HepG2 (cell line): ENCODE measurements around the gene FANCE. TPM values are rescaled to one million over a fixed set of nuclear protein-coding genes. Genes with fewer than 3 reads are reported as not detected.

Experiments
- ATAC-seq: fragments of 200-7000 bp; cut with Tn5 transposase; 3 replicates; pipeline ENCODE4 v1.9.1; 2020; ENCODE audit warnings: mild to moderate bottlenecking, moderate library complexity
- BruUV-seq: library from RNA; stranded (reverse); fragments of 400-500 nt; replicated peaks from 2 replicates; lab custom pipeline; 2021; lab: Mats Ljungman, UMichigan
- CTCF ChIA-PET: fragments of 300-600 bp; formaldehyde crosslinking; extraction: SDS; loops from one replicate; lab custom pipeline; 2021; ENCODE audit warnings: low total read pairs, inconsistent platforms, low intra/inter-chr PET ratio; lab: Yijun Ruan, JAX
- POLR2A ChIA-PET: fragments of 350-600 bp; sonication (Branson Sonifier 250); formaldehyde crosslinking; loops from one replicate; lab custom pipeline; 2020; ENCODE audit warnings: antibody characterized with exemption, inconsistent platforms; lab: Yijun Ruan, JAX
- DNase-seq: peaks from one replicate; pipeline ENCODE4 v3.0.0-alpha.2; 2015; ENCODE audit warnings: low spot score
- FAIRE-seq: peaks from 3 replicates; lab custom pipeline; 2011; peaks lifted over from hg19 to GRCh38; lab: Jason Lieb, UNC
- H2AFZ ChIP-seq: one replicate; pipeline ENCODE4 v1.6.1; 2011; ENCODE audit warnings: low read length, inconsistent platforms
- H3K27ac ChIP-seq: fragments of 300-600 bp; 3 replicates; pipeline ENCODE4 v1.8.0; 2011; ENCODE audit warnings: mixed run types, mild to moderate bottlenecking, mixed read lengths, low read length, inconsistent platforms; ENCODE audit not compliant: insufficient read depth; ENCODE audit errors: extremely low read length
- H3K27me3 ChIP-seq, 2 experiments: fragments of 200-600 bp in 1 of 2; 2 replicates in 1 of 2; 3 replicates in 1 of 2; pipeline versions ENCODE4 v1.6.0 to v1.8.0; 2011; ENCODE audit warnings: low read length in 2 of 2, mild to moderate bottlenecking in 2 of 2, moderate library complexity in 2 of 2, inconsistent platforms in 1 of 2; ENCODE audit not compliant: insufficient read depth in 2 of 2, control insufficient read depth in 1 of 2
- H3K36me3 ChIP-seq, 2 experiments: fragments of 200-600 bp in 1 of 2; replicated peaks in 1 of 2; 2 replicates in 1 of 2; 3 replicates in 1 of 2; pipeline versions ENCODE4 v1.5.1 to v1.8.0; 2011; ENCODE audit warnings: low read length in 2 of 2, inconsistent platforms in 1 of 2; ENCODE audit not compliant: insufficient read depth in 2 of 2, control insufficient read depth in 1 of 2
- H3K4me1 ChIP-seq: 2 replicates; pipeline ENCODE4 v1.5.1; 2012; ENCODE audit warnings: low read length, inconsistent platforms; ENCODE audit not compliant: insufficient read depth
- H3K4me2 ChIP-seq: 2 replicates; pipeline ENCODE4 v1.6.0; 2011; ENCODE audit warnings: low read depth, low read length, inconsistent platforms
- H3K4me3 ChIP-seq, 3 experiments: fragments of 200-600 bp in 1 of 3; sonication (generic), shearing (Covaris generic) in 1 of 3; replicated peaks in 1 of 3; 2 replicates each; pipeline ENCODE4 v1.5.1; 2011 to 2016; ENCODE audit warnings: low read length in 3 of 3, inconsistent platforms in 2 of 3, low read depth in 2 of 3, mild to moderate bottlenecking in 2 of 3, control low read depth in 1 of 3, mixed read lengths in 1 of 3; ENCODE audit not compliant: insufficient read depth in 1 of 3
- H3K79me2 ChIP-seq: one replicate; pipeline ENCODE4 v1.6.1; 2011; ENCODE audit warnings: low read length, inconsistent platforms; ENCODE audit not compliant: insufficient read depth
- H3K9ac ChIP-seq: 2 replicates; pipeline ENCODE4 v1.6.0; 2011; ENCODE audit warnings: mild to moderate bottlenecking, low read depth, low read length, inconsistent platforms; ENCODE audit not compliant: insufficient read depth
- H3K9me3 ChIP-seq: 2 replicates; pipeline ENCODE4 v1.5.1; 2012; ENCODE audit warnings: mild to moderate bottlenecking, low read length
- H4K20me1 ChIP-seq: 2 replicates; pipeline ENCODE4 v1.6.0; 2011; ENCODE audit warnings: inconsistent platforms, mild to moderate bottlenecking, low read length, moderate library complexity; ENCODE audit not compliant: insufficient read depth
- MTERF4 ChIP-seq: sonication (generic); formaldehyde crosslinking; IDR thresholded peaks from 2 replicates; pipeline ENCODE4 v1.8.0; 2023; ENCODE audit warnings: mild to moderate bottlenecking, missing genetic modification reagents
- NFE2L1 ChIP-seq: sonication (generic); formaldehyde crosslinking; IDR thresholded peaks from 2 replicates; pipeline ENCODE4 v1.4.0; 2020; ENCODE audit warnings: missing genetic modification reagents, mild to moderate bottlenecking, borderline replicate concordance
- SETDB1 ChIP-seq: sonication (generic); formaldehyde crosslinking; IDR thresholded peaks from 2 replicates; pipeline ENCODE4 v1.5.1; 2020; ENCODE audit warnings: missing genetic modification reagents, mild to moderate bottlenecking, borderline replicate concordance
- SMAD3 ChIP-seq: sonication (generic); formaldehyde crosslinking; IDR thresholded peaks from 2 replicates; pipeline ENCODE4 v1.4.0; 2020; ENCODE audit warnings: missing genetic modification reagents
- TEF ChIP-seq: sonication (generic); formaldehyde crosslinking; IDR thresholded peaks from 2 replicates; pipeline ENCODE4 v1.5.0; 2020; ENCODE audit warnings: missing genetic modification reagents
- ZBTB34 ChIP-seq: sonication (generic); formaldehyde crosslinking; IDR thresholded peaks from 2 replicates; pipeline ENCODE4 v1.8.0; 2022; ENCODE audit warnings: mild to moderate bottlenecking, missing genetic modification reagents
- ZNF24 ChIP-seq: fragments of 450-650 bp; IDR thresholded peaks from 2 replicates; pipeline ENCODE4 v1.6.1; 2017; ENCODE audit warnings: antibody characterized with exemption, mild to moderate bottlenecking
- ZNF3 ChIP-seq: IDR thresholded peaks from 2 replicates; pipeline ENCODE4 v1.7.0; 2017; ENCODE audit warnings: inconsistent platforms
- ZNF33A ChIP-seq: sonication (generic); formaldehyde crosslinking; IDR thresholded peaks from 2 replicates; pipeline ENCODE4 v1.5.1; 2020; ENCODE audit warnings: missing genetic modification reagents, mild to moderate bottlenecking, moderate library complexity, borderline replicate concordance
- ZNF75D ChIP-seq: sonication (generic); formaldehyde crosslinking; IDR thresholded peaks from 2 replicates; pipeline ENCODE4 v1.8.1; 2023; ENCODE audit warnings: missing genetic modification reagents, mild to moderate bottlenecking, borderline replicate concordance
- ZSCAN29 ChIP-seq: sonication (generic); formaldehyde crosslinking; conservative IDR thresholded peaks from 2 replicates; pipeline ENCODE4 v1.4.0; 2020; ENCODE audit warnings: mild to moderate bottlenecking, missing genetic modification reagents
- WGBS: methylation state at CpG from one replicate; pipeline ENCODE4 v1.1.6; 2017; ENCODE audit warnings: low lambda C conversion rate; 5-methylcytosine and 5-hydroxymethylcytosine counted together
- in situ Hi-C: cut with HindIII; loops from 2 replicates; pipeline ENCODE4 v1.10.0; 2017; ENCODE audit warnings: low pct_unique_long_range_greater_than_20kb; ENCODE audit not compliant: extremely low pct_ligation_motif_present
- intact Hi-C: fragments of 100-400 bp; cut with micrococcal nuclease; formaldehyde crosslinking; loops from one replicate; pipeline ENCODE4 v1.10.0; 2022; ENCODE audit not compliant: unreplicated experiment
- polyA plus RNA-seq, 8 experiments: library from polyadenylated mRNA; depleted of rRNA in 3 of 8; stranded (reverse) in 7 of 8; unstranded in 1 of 8; fragments of >200 nt; fragmentation: Illumina TruSeq in 4 of 8; extraction: Trizol in 4 of 8; gene quantifications; 2 replicates each; pipeline versions ENCODE4 v1.2.1 to v1.2.3, GENCODE V29; 2011 to 2016; ENCODE audit warnings: low read depth in 4 of 8, missing spikeins in 1 of 8, mixed read lengths in 1 of 8; ENCODE audit not compliant: insufficient read depth in 1 of 8
- total RNA-seq, 5 experiments: library from RNA; depleted of rRNA; stranded (reverse); fragments of >200 nt; fragmentation: Illumina TruSeq; extraction: Trizol; gene quantifications; 2 replicates each; pipeline ENCODE4 v1.2.3, GENCODE V29; 2016; ENCODE audit warnings: low read depth in 1 of 5

FANCE gene
- total and polyA plus RNA-seq, 2 of the 13 experiments (the other 11 are each of a cell fraction or from before 2014, with no cell fraction given), result 7.1 to 11.2 TPM

- DNase-seq, result no peak
- Histone ChIP-seq H3K79me2 (peaks cover 55% of the 10 kb centered on the region), H3K27me3 (no peaks in the 10 kb centered on the region), H4K20me1 (peaks cover 56% of the 10 kb centered on the region; the same call in 1 of the 2 replicates), H2AFZ (no peak overlapping the region), H3K4me2 (no peak overlapping the region), H3K4me1 (peaks cover 49% of the 10 kb centered on the region), H3K9ac (no peak overlapping the region), H3K9me3 (no peaks in the 10 kb centered on the region)
- intact Hi-C loops, result no loop called here
- no TSS peak for BruUV-seq
- no peak for FAIRE-seq
- ATAC-seq, result no peak
- POLR2A ChIA-PET, result no interaction called here
- whole genome bisulfite sequencing, result 89% methylated on average over 6 of the region's 7 CpGs
- TF ChIP-seq TEF (CRISPR knock-in tag) (no peak), SMAD3 (CRISPR knock-in tag) (no peak), ZNF3 (CRISPR knock-in tag) (no peak), NFE2L1 (CRISPR knock-in tag) (no peak), ZNF24 (no peak)
- TF ChIP-seq, all 625 proteins: peak for 0
- no peak overlapping the region for H3K27ac ChIP-seq
- CTCF ChIA-PET, result no interaction called here
- H3K4me3 ChIP-seq, result no peak overlapping the region
- H3K36me3 ChIP-seq, result peaks cover 0 to 4% of the 10 kb centered on the region in 2 experiments; a peak in 1 of 5 replicates
- in situ Hi-C loops, result no loop called here
Observed at GRCh38 chr6:35492258-35492973, 40.3 kb downstream of the FANCE start.

GRCh38 chr6:35492974-35493284 lies 40.8 kb downstream of the FANCE start:
- DNase-seq (no peak), ATAC-seq (no peak), FAIRE-seq (no peak)
- no peak overlapping the region for H2AFZ ChIP-seq
- H3K4me3 ChIP-seq, result no peak overlapping the region
- WGBS, result 99% methylated on average over 7 of the region's 7 CpGs
- peaks cover 52% of the 10 kb centered on the region; the same call in 1 of the 2 replicates for H4K20me1 ChIP-seq
- H3K36me3 ChIP-seq, result peaks cover 0 to 2% of the 10 kb centered on the region in 2 experiments; a peak in 1 of 5 replicates
- TF ChIP-seq ZSCAN29 (CRISPR knock-in tag) (no peak), ZNF75D (CRISPR knock-in tag) (no peak), MTERF4 (no peak), ZNF33A (CRISPR knock-in tag) (no peak), ZBTB34 (CRISPR knock-in tag) (no peak), SETDB1 (CRISPR knock-in tag) (no peak), ZNF24 (no peak)
- peaks cover 55% of the 10 kb centered on the region for H3K79me2 ChIP-seq
- no peak overlapping the region for H3K4me2 ChIP-seq
- in situ Hi-C loops (no loop called here), intact Hi-C loops (no loop called here)
- H3K27me3 ChIP-seq, result 0 out of 5 replicates have a peak, but pooled peaks cover 0 to under 1% of the 10 kb centered on the region in 2 experiments
- ChIA-PET CTCF (no interaction called here), POLR2A (no interaction called here)
- no peaks in the 10 kb centered on the region for H3K9me3 ChIP-seq
- H3K4me1 ChIP-seq, result peaks cover 54% of the 10 kb centered on the region
- BruUV-seq, result no TSS peak
- no peak overlapping the region for H3K27ac ChIP-seq
- no peak overlapping the region for H3K9ac ChIP-seq
